ENCODE results near the gene PPP1R9A.

GRCh38 chr7:95317966-95318365 is 410.6 kb downstream of the PPP1R9A start:
- TF ChIP-seq POLR2AphosphoS5 (IDR thresholded peaks at IDR 0.05) (no peak), CTCF (IDR thresholded peaks at IDR 0.05) (no peak), EP300 (IDR thresholded peaks at IDR 0.05) (no peak)

Data from esophagus muscularis mucosa (tissue), 4 donors.